GM18909 (cell line): Measurements from ENCODE around the gene EFL1.

Experiments
- ATAC-seq: cut with Tn5 transposase; IDR thresholded peaks from one replicate; pipeline ENCODE4 v1.9.1; 2021; ENCODE audit warnings: mild to moderate bottlenecking; ENCODE audit not compliant: unreplicated experiment, poor library complexity

Gene EFL1

DNA sequence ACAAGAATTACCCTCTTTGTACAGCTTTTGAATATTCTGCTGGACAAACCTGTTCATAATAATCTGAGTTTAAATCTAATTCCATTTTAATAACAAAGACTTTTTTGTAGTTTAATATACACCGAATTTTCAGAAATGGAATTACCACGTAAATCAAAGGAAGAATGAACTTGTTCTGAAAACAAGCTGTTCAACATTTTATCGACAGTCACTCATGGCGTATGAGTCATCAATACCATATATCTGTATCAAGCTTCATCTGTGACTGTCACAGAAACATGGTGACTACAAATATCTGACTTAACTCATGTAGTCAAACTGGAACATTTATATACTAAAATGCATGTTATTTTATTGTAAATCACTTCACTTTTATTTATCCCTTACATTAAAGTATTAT, 90.0 kb downstream of the EFL1 start:
- no peak for ATAC-seq

DNA sequence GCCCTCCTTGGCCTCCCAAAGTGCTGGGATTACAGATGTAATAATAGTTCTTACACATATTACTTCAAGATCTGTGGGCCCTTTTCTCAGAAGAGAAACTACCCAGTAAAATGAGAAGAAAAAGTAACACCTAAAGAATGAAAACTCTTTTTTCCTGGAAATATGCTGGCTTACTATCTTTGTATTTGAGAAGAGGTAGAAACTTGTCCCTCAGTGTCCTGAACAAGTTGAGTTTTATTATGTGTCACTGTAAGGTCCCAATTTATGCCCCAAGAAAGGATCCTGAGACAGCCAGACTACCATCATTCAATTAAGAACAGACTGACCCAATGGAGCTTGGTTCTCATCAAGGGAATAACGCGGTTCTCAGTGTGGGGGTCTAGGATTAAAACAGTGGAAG, 93.8 kb downstream of the EFL1 start:
- ATAC-seq = no peak

DNA sequence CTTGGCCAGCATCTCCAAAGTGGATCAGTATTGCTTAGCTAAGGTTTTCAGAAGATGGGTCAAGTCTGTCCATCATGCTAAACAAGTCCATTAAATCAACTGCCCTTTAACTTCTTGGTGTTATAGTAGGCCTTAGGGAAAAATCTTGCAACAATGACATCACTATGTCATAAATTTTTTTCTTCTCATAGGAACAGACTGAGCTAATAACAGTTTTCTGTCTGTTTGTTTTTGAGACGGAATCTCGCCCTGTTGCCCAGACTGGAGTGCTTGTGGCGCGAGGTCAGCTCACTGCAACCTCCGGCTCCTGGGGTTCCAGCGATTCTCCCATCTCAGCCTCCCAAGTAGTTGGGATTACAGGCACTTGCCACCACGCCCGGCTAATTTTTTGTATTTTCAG, 94.2 kb downstream of the EFL1 start:
- ATAC-seq = no peak

DNA sequence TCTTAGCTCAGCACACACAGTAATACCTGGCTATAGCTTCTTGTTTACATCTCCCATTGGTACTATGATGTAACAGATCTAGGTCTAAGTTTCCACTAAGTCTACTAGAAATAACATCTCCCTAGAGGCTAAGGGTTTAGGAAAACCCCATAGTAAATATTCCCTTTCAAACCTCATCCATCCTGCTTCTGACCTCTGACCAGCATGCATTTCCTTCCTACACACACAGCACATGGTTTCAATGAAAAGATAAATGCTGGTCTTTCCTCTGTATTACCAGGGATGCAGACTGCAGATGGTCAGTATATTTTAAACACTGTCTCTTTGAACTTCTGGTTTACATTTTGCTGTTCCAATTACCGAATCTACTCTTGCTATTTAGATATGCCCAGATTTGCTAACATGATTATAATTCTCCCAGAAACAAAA, 96.6 kb downstream of the EFL1 start:
- ATAC-seq = no peak

DNA sequence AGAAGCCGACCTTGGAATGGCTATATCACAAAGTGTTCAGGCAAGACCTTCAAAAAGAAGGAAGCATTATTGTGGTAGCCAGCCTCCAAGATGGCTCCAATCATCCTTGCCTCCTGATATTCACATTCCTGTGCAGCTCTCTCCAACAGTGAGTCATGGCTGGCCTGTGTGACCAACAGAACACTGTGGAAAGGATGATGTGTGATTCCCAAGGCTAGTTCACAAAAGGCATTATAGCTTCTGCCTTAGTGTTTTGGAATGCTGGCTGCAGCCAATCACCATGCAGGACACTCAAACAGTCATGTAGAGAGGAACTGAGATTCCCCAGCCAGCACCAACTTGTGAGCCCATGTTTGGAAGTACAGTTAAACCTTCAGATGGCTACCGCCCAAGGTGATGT, 102.6 kb downstream of the EFL1 start:
- no peak for ATAC-seq

DNA sequence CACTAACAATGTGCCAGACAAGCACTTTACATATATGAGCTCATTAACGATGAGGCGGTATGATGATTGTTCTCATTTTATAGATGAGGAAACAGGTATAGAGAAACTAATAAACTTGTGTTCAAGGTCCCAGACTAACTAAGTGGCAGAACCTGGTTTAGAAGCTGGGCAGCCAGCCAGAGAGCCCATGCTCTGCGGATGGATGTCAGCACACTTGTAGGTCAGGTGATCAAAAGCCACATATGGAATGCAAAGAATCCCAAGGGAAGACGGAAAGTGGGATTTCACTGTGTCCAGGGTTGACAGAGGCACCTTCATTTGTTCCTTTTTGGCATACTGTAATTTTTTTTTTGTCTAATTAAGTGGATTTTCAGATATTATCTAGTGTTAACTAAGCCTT, 103.7 kb downstream of the EFL1 start:
- ATAC-seq = no peak

DNA sequence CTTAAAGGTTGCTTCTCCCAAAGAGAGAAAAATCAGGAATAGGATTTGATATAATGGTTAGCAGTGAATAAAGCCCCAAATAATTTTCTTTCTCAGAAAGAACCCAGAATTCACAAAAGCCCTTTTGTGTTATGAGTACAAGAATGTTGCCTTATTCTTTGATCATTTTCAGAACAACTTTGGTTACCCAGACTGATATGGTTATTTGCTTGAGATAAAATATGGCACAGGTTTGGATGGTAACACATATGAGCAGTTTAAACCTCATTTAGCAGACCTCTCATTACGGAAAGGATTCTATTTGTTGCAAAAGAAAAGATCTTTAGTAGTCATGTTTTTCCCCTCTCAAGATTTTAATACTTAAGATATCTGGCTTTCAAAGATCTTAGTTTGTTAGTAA, 111.9 kb downstream of the EFL1 start:
- ATAC-seq = no peak

DNA sequence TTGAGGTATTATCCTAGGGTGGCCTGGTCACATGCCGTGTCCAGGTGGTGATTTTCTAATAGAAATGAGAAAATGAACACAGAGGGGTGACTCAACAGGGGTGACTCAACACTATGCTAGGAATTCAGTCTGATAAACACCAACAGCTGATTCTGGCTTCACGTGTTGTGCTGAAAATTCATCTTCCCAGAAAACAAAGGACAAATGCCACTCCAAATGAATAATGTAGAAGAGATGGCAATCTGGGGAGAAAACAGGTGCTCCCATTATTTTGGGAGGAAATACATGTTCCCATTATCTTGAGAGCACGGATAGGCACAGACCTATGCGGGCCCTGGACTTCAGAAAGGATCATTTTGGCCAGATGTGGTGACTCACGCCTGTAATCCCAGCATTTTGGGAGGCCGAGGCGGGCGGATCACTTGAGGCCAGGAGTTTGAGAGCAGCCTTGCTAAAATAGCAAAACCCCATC, 115.5 kb downstream of the EFL1 start:
- ATAC-seq = no peak

DNA sequence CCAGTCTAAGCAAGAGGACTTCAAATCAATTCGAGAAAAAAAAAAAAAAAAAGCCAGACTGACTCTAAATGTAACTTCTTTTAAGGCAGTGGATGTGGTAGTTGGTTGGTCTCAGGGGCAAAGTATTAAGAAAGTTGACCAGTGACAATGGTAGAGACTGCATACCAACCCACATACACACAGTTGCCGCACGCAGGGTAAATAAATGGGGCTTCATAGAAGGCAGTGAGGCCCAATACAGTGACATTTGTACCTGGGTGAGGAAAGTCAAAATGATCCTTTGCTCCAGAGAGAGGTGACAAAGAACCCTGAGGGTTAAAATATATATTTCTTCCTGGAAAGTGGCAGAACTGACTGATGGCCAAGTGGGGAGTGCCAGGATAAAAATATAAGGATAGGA, 116.0 kb downstream of the EFL1 start:
- ATAC-seq = no peak

DNA sequence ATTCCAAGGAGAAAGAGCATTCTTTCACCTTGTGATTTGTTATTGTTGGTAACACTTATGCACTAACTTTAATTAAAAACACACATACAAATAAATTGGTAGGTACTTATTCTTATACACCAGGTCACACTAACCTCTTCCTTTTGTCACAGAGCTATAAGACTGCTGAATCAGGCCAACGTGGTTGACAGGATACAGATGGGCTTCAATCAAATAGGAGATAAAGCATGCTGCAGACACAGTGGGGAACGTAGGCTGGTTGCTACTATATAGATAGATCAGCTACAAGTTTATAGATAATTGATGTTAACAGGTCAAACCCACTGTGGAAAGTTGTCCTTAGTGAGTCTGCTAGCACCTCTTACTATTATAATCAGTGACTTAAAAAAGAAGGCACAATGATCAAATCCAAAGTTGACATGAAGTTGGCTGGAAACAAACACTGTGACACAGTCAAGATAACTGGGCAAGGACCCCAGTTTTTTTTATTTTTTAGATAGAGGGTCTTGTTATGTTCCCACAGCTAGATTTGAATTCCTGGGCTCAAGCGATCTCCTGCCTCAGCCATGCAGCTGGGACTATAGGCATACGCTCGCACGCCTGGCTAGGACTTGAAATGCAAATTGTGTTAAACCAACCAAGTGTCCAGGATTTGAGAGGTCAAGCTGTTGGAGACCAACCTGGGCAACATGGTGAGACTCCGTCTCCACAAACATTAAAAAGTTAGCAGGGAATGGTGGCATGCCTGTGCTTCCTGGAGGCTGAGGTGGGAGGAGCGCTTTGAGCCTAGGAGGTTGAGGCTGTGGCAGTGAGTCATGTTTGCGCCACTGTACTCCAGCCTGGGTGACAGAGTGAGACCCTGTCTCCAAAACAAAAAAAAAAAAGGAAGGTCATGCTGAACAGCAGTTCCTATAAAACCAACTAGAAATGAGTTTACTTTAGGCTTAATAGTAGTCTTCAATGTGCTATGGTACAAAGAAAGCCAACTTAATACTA, 118.8 kb downstream of the EFL1 start:
- no peak for ATAC-seq

DNA sequence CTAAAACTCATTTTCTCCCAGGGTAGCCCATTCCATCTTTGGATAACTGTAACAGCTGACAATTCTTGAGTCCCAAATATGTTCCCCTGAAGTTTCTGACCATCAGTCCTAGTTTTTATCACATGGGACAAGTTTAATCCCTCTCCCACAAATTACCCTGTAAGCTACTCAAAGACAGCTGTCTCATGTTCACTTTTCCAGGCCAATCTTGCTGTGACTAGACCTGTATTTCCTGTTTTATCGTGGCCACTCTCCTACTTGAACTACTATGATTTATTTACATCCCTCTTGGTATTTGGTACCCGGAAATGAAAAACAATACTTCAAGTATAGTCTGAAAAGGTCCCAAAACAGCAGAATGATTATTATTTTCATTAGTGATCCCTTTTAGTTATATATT, 121.6 kb downstream of the EFL1 start:
- no peak for ATAC-seq

DNA sequence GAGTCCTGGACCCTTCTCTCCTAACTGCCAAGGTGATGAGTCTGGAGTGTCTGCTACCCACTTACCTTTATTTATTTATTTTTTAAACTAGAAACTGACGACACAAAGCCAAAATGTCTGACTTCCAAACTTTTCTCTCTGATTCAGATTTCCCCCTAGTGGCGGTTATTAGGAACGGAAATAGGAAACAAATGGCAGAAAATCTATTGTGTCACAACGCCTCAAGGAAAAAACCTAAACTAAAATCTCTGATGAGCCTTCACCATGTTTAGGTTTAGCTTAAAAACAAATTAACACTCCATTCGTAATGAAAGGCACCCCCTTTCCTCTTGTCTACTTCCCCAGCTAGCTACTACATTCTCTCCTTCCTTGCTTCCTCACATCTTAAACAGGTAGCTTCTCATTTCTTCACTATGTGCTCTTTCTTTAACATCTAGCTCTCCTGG, 122.7 kb downstream of the EFL1 start:
- ATAC-seq = no peak

DNA sequence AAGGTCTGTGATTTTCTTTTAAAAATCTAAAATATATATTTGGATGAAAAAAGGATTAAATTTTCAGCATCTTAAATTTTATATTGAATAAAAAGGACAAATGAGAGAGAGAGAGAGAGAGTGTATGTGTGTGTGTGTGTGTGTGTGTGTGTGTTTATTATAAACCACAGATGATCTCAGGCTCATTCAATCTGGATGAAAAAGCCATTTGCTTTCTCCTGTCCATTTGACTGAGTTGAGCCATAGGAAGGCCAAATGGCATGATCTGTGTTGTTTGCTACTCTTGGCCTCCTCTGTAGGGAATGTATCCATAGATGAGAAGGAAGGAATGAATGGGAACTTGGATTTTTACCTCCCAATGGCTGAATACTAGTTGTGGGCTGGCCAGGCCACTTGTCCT, 124.2 kb downstream of the EFL1 start:
- ATAC-seq = no peak

DNA sequence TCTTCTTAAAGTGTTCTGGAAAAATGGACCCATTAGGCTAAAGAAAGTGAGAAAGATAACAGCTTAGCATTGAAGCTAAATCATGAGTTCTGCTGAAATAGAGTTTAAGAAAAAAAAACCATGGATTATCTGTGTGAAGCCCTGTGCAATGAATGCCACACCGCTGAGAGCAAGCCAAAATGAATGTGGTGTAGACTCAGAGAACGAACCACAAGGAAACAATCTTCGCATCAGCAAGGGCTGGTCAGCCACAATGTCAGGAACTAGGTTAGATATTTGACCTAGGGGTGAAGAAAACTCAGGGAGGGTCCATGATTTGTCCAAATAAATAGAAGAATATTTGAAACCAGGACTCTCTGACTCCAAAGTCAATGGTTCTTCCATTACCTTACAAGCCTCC, 125.3 kb downstream of the EFL1 start:
- ATAC-seq = no peak

DNA sequence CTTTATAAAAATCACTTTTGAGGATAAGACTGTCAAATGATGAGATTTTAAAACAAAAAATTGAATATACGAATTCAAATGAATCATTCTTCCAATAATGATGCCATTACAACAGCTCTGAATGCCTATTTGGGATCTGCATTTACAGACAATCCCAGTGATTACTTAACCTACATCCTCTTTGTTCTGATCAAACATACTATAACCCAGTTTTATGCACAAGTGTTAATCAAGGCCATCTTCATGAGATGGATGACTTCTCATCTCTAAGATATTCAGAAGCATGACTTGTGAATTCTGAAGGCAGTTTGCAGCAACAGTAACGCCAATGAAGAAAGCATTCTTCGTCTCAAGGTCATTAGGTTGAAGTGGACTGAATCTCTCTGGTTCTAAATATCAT, 126.4 kb downstream of the EFL1 start:
- ATAC-seq = no peak

DNA sequence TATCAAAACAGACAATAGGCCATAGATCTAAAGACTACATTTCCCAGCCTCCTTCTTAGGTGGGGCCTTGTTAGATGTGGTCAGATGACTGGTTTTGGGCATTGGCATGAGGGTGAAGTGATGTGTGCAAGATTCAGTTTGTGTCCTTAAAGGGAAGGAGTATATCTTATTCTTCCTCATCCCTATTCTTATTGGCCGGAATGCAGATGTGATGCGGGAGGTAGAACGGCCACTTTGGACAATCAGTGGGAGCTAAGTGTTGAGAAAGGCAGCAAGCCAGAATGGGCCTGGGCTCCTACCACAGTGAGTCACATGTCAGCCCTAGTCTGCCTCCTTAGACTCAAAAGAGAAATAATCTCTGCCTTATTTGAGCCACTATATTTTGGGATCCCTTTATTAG, 126.9 kb downstream of the EFL1 start:
- no peak for ATAC-seq

DNA sequence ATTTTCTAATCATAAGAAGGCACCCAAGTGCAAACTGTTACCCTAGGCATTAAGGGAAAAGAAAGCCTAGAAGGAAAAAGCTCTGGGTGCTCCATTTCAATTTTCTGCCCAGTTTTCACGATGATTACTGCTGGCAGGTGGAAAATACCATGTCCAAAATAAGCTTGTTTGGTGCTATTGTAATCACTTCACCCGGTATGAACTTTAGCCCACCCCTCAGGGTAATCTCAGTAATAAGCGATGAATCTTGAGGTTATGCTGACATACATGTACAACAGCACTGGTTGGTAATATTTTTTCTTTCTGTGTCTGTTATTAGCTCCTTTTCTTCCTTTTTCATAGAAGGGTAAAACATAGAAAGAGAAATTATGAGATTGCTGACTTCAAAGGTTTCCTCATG, 128.1 kb downstream of the EFL1 start:
- no peak for ATAC-seq

DNA sequence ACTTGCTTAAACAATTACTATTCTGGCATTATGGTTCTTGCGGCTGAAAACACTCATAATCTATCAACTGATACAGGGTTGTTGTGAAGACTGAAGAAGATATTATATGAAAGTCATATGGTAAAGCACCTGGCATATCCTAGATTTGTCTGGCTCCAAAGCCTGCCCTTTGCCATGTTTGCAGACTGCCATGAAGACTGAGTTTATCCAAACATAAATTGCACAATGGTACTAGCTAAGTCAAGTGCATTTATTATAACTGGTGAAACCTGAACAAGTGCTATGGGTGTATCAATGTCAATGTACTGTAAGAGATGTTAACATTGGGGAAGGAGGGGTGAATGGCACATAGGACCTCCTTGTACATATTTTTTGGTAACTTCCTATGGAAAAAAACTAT, 129.3 kb downstream of the EFL1 start:
- ATAC-seq = no peak

DNA sequence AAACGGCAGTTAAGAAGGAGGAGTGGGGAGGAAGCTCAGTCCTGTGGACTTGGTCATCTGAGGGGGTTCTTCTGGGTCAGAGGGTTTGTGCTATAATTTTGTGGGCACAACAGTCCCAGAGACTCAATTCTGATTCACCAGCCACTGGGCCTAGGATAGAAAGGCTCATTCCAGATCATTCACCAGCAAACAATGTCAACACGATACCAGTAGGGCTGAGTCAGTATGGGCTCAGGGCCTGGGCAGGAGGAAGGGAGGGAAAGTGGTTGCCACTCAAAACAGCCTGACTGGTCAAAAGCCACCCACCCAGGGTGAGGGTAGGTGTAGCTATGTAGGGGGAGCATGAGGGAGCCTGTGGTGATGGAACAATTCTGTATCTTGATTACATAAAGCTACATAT, 129.8 kb downstream of the EFL1 start:
- no peak for ATAC-seq

DNA sequence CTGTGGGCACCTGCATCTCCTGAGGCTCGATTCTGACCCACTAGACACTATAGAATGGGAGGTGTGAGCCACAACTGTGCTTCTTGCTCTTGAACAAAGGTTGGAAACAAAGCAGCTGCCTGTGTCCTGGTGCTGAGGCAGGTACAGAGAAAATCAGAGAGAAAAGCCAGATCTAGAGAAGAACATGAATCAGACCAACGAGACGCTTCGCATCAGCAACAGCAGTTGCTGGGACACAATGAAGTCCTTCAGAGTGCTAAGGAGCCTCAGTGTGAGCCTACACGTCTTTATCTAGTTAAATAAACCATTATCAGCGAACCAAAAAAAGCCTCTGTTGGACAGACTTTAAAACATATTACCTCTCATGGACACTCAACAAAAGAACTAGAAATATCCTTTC, 130.4 kb downstream of the EFL1 start:
- no peak for ATAC-seq

DNA sequence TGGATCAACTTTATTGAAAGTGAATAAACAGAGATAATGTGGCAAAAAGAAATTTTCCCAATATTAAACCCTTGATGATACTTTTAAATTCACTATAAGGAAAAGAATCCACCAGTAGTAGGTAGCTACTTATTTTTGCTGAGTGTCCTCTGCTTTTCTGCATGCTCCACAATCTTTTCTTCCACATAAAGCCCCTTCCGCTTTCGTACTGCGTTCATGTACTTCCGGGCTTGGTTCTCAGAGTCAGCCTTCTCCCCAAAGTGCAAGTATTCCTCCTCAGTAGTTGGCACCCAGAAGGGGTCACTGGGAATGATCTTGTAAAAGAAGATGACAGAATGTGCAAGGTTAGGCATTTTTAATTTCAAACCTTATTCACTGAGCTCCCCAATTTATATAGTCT, 132.3 kb downstream of the EFL1 start:
- no peak for ATAC-seq

DNA sequence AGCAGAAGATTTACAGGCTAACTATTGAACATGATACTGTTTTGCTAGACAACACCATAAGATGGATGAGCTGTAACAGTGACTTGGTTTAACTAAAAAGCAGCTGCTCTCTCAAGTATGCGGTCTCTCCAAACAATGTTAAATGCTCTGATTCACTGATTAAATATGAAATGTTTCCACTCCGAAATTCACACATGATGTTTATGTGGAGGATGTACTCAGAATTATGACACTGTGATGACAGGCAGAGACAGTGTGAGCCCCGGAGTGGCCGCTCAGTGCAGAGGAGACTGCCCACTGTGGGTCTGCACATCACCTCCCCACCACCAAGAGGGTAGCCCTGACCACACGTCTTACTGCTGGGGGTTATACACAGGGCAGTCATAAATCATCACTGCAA, 132.8 kb downstream of the EFL1 start:
- no peak for ATAC-seq
